HepG2 (cell line): ENCODE results near the gene STX4. TPM values are rescaled to one million over a fixed set of nuclear protein-coding genes. Genes with fewer than 3 reads are reported as not detected.
A peak's percentile ranks its signal among the peaks of the same experiment; 100 is the strongest.

Source experiments
- MAFF ChIP-seq: IDR thresholded peaks from 2 replicates; pipeline ENCODE4 v1.6.1; 2011; ENCODE audit warnings: low read depth, low read length, improper control_type of control experiment
- MEIS1 ChIP-seq: sonication (generic); formaldehyde crosslinking; IDR thresholded peaks from 2 replicates; pipeline ENCODE4 v1.9.0; 2021; ENCODE audit warnings: mild to moderate bottlenecking, missing genetic modification reagents, moderate library complexity, borderline replicate concordance
- MTF1 ChIP-seq: sonication (generic); formaldehyde crosslinking; IDR thresholded peaks from 2 replicates; pipeline ENCODE4 v1.5.0; 2020; ENCODE audit warnings: missing genetic modification reagents
- PCBP1 ChIP-seq: fragments of 200-400 bp; formaldehyde crosslinking; IDR thresholded peaks from 2 replicates; pipeline ENCODE4 v1.6.1; 2017; ENCODE audit warnings: mild to moderate bottlenecking, low read depth, low read length, borderline replicate concordance
- RBAK ChIP-seq: sonication (generic); formaldehyde crosslinking; IDR thresholded peaks from 2 replicates; pipeline ENCODE4 v1.5.1; 2020; ENCODE audit warnings: mild to moderate bottlenecking, missing genetic modification reagents
- SMARCE1 ChIP-seq: fragments of 450-650 bp; IDR thresholded peaks from 2 replicates; pipeline ENCODE4 v1.6.1; 2017; ENCODE audit warnings: borderline replicate concordance
- SNRNP70 ChIP-seq: fragments of 200-400 bp; formaldehyde crosslinking; IDR thresholded peaks from 2 replicates; pipeline ENCODE4 v1.6.1; 2017; ENCODE audit warnings: mild to moderate bottlenecking, low read depth, low read length, moderate library complexity
- ZNF543 ChIP-seq: sonication (generic); formaldehyde crosslinking; IDR thresholded peaks from 2 replicates; pipeline ENCODE4 v1.4.0; 2020; ENCODE audit warnings: mild to moderate bottlenecking, missing genetic modification reagents
- ZNF569 ChIP-seq: sonication (generic); formaldehyde crosslinking; IDR thresholded peaks from 2 replicates; pipeline ENCODE4 v1.5.0; 2020; ENCODE audit warnings: mild to moderate bottlenecking, missing genetic modification reagents, moderate library complexity, borderline replicate concordance
- ZNF782 ChIP-seq: sonication (generic); formaldehyde crosslinking; IDR thresholded peaks from 2 replicates; pipeline ENCODE4 v1.4.0; 2020; ENCODE audit warnings: missing genetic modification reagents, mild to moderate bottlenecking, borderline replicate concordance
- polyA plus RNA-seq, 8 experiments: library from polyadenylated mRNA; depleted of rRNA in 3 of 8; stranded (reverse) in 7 of 8; unstranded in 1 of 8; fragments of >200 nt; fragmentation: Illumina TruSeq in 4 of 8; extraction: Trizol in 4 of 8; gene quantifications; 2 replicates each; pipeline versions ENCODE4 v1.2.1 to v1.2.3, GENCODE V29; 2011 to 2016; ENCODE audit warnings: low read depth in 4 of 8, missing spikeins in 1 of 8, mixed read lengths in 1 of 8; ENCODE audit not compliant: insufficient read depth in 1 of 8
- total RNA-seq, 5 experiments: library from RNA; depleted of rRNA; stranded (reverse); fragments of >200 nt; fragmentation: Illumina TruSeq; extraction: Trizol; gene quantifications; 2 replicates each; pipeline ENCODE4 v1.2.3, GENCODE V29; 2016; ENCODE audit warnings: low read depth in 1 of 5
- TF ChIP-seq, protein P1 (sequence below), 2 experiments: fragments of 450-650 bp in 1 of 2; sonication (generic) in 1 of 2; formaldehyde crosslinking in 1 of 2; IDR thresholded peaks; 2 replicates each; pipeline versions ENCODE4 v1.6.1 to v1.8.0; 2016 to 2022; ENCODE audit warnings: antibody characterized with exemption in 1 of 2, mild to moderate bottlenecking in 1 of 2, missing genetic modification reagents in 1 of 2
- TF ChIP-seq, protein P2 (sequence below): sonication (generic); formaldehyde crosslinking; IDR thresholded peaks from 2 replicates; pipeline ENCODE4 v1.4.0; 2020; ENCODE audit warnings: missing genetic modification reagents
- TF ChIP-seq, protein P3 (sequence below): sonication (generic); formaldehyde crosslinking; IDR thresholded peaks from 2 replicates; pipeline ENCODE4 v1.4.0; 2020; ENCODE audit warnings: missing genetic modification reagents
- TF ChIP-seq, protein P4 (sequence below): sonication (generic); formaldehyde crosslinking; IDR thresholded peaks from 2 replicates; pipeline ENCODE4 v1.4.0; 2020; ENCODE audit warnings: missing genetic modification reagents, borderline replicate concordance

The STX4 gene
- total and polyA plus RNA-seq, 2 of the 13 experiments (the other 11 are each of a cell fraction or from before 2014, with no cell fraction given), result 29.2 to 34.6 TPM

DNA sequence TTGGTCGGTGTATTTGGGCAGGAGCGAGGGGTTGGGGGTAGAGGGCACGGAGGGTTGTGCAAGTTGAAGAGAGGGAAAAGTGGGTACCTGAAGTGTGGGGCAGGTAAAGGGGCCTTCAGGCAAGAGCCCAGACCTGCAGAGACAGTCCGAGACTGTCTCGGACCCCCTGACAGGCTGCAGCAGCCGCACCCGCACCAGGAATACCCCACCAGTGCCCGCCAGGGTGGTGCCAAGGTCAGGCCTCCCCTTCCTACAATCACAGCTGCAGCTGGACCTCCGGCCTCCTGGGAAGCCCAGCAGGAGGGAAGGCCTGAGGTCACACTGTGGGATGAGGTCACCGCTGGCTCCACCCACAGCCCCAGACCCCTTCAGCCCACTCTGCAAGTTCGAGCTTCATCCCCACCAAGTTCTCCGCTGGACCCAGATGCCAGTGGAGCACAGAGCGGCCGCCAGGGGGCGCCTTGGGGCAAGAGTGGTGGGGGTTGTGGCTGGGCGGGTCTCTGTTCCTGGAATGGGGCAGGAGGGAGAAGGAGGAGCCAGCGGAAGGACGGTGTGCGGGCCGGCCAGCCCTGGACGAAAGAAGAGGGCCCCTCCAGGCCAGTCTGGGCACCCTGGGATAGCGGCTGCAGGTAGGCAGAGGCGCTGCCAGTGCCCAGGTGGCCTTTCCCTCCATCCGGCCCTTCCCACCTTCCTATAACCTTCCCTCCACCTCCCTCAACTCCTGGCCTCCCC lies 48.5 kb upstream of the STX4 start, which contains the start of gene HSD3B7 (continued):
- TF ChIP-seq, protein P1, sequence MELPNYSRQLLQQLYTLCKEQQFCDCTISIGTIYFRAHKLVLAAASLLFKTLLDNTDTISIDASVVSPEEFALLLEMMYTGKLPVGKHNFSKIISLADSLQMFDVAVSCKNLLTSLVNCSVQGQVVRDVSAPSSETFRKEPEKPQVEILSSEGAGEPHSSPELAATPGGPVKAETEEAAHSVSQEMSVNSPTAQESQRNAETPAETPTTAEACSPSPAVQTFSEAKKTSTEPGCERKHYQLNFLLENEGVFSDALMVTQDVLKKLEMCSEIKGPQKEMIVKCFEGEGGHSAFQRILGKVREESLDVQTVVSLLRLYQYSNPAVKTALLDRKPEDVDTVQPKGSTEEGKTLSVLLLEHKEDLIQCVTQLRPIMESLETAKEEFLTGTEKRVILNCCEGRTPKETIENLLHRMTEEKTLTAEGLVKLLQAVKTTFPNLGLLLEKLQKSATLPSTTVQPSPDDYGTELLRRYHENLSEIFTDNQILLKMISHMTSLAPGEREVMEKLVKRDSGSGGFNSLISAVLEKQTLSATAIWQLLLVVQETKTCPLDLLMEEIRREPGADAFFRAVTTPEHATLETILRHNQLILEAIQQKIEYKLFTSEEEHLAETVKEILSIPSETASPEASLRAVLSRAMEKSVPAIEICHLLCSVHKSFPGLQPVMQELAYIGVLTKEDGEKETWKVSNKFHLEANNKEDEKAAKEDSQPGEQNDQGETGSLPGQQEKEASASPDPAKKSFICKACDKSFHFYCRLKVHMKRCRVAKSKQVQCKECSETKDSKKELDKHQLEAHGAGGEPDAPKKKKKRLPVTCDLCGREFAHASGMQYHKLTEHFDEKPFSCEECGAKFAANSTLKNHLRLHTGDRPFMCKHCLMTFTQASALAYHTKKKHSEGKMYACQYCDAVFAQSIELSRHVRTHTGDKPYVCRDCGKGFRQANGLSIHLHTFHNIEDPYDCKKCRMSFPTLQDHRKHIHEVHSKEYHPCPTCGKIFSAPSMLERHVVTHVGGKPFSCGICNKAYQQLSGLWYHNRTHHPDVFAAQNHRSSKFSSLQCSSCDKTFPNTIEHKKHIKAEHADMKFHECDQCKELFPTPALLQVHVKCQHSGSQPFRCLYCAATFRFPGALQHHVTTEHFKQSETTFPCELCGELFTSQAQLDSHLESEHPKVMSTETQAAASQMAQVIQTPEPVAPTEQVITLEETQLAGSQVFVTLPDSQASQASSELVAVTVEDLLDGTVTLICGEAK (IDR thresholded peaks at IDR 0.05), result no peak
- TF ChIP-seq, protein P1 (CRISPR knock-in tag; IDR thresholded peaks at IDR 0.05), result no peak
- TF ChIP-seq ZNF569 (CRISPR knock-in tag), result peak; percentile 83; the same call in 1 of the 2 replicates
- TF ChIP-seq, protein P2, sequence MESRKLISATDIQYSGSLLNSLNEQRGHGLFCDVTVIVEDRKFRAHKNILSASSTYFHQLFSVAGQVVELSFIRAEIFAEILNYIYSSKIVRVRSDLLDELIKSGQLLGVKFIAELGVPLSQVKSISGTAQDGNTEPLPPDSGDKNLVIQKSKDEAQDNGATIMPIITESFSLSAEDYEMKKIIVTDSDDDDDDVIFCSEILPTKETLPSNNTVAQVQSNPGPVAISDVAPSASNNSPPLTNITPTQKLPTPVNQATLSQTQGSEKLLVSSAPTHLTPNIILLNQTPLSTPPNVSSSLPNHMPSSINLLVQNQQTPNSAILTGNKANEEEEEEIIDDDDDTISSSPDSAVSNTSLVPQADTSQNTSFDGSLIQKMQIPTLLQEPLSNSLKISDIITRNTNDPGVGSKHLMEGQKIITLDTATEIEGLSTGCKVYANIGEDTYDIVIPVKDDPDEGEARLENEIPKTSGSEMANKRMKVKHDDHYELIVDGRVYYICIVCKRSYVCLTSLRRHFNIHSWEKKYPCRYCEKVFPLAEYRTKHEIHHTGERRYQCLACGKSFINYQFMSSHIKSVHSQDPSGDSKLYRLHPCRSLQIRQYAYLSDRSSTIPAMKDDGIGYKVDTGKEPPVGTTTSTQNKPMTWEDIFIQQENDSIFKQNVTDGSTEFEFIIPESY, result 0 out of 2 replicates have a peak, but pooled peaks have one; percentile 19
- TF ChIP-seq PCBP1, result peak; percentile 96
- TF ChIP-seq, protein P3, sequence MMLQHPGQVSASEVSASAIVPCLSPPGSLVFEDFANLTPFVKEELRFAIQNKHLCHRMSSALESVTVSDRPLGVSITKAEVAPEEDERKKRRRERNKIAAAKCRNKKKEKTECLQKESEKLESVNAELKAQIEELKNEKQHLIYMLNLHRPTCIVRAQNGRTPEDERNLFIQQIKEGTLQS, result no peak
- TF ChIP-seq MEIS1 (CRISPR knock-in tag), result no peak; the same call in 1 of the 2 replicates
- TF ChIP-seq ZNF543 (CRISPR knock-in tag), result no peak
- TF ChIP-seq ZNF782 (CRISPR knock-in tag), result no peak
- TF ChIP-seq RBAK (CRISPR knock-in tag), result no peak
- no peak for TF ChIP-seq MTF1 (CRISPR knock-in tag)
- no peak for TF ChIP-seq SNRNP70
- TF ChIP-seq SMARCE1, result no peak
- TF ChIP-seq, protein P4, sequence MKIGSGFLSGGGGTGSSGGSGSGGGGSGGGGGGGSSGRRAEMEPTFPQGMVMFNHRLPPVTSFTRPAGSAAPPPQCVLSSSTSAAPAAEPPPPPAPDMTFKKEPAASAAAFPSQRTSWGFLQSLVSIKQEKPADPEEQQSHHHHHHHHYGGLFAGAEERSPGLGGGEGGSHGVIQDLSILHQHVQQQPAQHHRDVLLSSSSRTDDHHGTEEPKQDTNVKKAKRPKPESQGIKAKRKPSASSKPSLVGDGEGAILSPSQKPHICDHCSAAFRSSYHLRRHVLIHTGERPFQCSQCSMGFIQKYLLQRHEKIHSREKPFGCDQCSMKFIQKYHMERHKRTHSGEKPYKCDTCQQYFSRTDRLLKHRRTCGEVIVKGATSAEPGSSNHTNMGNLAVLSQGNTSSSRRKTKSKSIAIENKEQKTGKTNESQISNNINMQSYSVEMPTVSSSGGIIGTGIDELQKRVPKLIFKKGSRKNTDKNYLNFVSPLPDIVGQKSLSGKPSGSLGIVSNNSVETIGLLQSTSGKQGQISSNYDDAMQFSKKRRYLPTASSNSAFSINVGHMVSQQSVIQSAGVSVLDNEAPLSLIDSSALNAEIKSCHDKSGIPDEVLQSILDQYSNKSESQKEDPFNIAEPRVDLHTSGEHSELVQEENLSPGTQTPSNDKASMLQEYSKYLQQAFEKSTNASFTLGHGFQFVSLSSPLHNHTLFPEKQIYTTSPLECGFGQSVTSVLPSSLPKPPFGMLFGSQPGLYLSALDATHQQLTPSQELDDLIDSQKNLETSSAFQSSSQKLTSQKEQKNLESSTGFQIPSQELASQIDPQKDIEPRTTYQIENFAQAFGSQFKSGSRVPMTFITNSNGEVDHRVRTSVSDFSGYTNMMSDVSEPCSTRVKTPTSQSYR, result peak; percentile 84
- no peak for TF ChIP-seq MAFF
